ENCODE measurements around the gene SLC9A9. TPM values are rescaled to one million over a fixed set of nuclear protein-coding genes. Genes with fewer than 3 reads are reported as not detected.

SLC9A9 gene
- total and polyA plus RNA-seq, 2 of the 8 experiments (the other 6 are each of a cell fraction or from before 2014, with no cell fraction given): 0.48 to 1.1 TPM

GRCh38 chr3:143825513-143825912 lies 22.8 kb downstream of the SLC9A9 start (continued):
- TF ChIP-seq, protein P1, sequence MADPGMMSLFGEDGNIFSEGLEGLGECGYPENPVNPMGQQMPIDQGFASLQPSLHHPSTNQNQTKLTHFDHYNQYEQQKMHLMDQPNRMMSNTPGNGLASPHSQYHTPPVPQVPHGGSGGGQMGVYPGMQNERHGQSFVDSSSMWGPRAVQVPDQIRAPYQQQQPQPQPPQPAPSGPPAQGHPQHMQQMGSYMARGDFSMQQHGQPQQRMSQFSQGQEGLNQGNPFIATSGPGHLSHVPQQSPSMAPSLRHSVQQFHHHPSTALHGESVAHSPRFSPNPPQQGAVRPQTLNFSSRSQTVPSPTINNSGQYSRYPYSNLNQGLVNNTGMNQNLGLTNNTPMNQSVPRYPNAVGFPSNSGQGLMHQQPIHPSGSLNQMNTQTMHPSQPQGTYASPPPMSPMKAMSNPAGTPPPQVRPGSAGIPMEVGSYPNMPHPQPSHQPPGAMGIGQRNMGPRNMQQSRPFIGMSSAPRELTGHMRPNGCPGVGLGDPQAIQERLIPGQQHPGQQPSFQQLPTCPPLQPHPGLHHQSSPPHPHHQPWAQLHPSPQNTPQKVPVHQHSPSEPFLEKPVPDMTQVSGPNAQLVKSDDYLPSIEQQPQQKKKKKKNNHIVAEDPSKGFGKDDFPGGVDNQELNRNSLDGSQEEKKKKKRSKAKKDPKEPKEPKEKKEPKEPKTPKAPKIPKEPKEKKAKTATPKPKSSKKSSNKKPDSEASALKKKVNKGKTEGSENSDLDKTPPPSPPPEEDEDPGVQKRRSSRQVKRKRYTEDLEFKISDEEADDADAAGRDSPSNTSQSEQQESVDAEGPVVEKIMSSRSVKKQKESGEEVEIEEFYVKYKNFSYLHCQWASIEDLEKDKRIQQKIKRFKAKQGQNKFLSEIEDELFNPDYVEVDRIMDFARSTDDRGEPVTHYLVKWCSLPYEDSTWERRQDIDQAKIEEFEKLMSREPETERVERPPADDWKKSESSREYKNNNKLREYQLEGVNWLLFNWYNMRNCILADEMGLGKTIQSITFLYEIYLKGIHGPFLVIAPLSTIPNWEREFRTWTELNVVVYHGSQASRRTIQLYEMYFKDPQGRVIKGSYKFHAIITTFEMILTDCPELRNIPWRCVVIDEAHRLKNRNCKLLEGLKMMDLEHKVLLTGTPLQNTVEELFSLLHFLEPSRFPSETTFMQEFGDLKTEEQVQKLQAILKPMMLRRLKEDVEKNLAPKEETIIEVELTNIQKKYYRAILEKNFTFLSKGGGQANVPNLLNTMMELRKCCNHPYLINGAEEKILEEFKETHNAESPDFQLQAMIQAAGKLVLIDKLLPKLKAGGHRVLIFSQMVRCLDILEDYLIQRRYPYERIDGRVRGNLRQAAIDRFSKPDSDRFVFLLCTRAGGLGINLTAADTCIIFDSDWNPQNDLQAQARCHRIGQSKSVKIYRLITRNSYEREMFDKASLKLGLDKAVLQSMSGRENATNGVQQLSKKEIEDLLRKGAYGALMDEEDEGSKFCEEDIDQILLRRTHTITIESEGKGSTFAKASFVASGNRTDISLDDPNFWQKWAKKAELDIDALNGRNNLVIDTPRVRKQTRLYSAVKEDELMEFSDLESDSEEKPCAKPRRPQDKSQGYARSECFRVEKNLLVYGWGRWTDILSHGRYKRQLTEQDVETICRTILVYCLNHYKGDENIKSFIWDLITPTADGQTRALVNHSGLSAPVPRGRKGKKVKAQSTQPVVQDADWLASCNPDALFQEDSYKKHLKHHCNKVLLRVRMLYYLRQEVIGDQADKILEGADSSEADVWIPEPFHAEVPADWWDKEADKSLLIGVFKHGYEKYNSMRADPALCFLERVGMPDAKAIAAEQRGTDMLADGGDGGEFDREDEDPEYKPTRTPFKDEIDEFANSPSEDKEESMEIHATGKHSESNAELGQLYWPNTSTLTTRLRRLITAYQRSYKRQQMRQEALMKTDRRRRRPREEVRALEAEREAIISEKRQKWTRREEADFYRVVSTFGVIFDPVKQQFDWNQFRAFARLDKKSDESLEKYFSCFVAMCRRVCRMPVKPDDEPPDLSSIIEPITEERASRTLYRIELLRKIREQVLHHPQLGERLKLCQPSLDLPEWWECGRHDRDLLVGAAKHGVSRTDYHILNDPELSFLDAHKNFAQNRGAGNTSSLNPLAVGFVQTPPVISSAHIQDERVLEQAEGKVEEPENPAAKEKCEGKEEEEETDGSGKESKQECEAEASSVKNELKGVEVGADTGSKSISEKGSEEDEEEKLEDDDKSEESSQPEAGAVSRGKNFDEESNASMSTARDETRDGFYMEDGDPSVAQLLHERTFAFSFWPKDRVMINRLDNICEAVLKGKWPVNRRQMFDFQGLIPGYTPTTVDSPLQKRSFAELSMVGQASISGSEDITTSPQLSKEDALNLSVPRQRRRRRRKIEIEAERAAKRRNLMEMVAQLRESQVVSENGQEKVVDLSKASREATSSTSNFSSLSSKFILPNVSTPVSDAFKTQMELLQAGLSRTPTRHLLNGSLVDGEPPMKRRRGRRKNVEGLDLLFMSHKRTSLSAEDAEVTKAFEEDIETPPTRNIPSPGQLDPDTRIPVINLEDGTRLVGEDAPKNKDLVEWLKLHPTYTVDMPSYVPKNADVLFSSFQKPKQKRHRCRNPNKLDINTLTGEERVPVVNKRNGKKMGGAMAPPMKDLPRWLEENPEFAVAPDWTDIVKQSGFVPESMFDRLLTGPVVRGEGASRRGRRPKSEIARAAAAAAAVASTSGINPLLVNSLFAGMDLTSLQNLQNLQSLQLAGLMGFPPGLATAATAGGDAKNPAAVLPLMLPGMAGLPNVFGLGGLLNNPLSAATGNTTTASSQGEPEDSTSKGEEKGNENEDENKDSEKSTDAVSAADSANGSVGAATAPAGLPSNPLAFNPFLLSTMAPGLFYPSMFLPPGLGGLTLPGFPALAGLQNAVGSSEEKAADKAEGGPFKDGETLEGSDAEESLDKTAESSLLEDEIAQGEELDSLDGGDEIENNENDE (IDR thresholded peaks at IDR 0.05; ENCODE audit: insufficient replicate concordance, low read length): no peak
- TF ChIP-seq SIRT6 (IDR thresholded peaks at IDR 0.05; ENCODE audit: low read length) (no peak), HDAC2 (IDR thresholded peaks at IDR 0.05; ENCODE audit: borderline replicate concordance in 1 of 2, low read depth in 2 of 2, low read length in 2 of 2) (no peak), KDM5A (IDR thresholded peaks at IDR 0.05; ENCODE audit: low read length) (no peak), RXRA (IDR thresholded peaks at IDR 0.05; ENCODE audit: insufficient read depth, low read depth, low read length) (no peak), NRF1 (IDR thresholded peaks at IDR 0.05; ENCODE audit: low read depth, low read length) (no peak)
- TF ChIP-seq, protein P2, sequence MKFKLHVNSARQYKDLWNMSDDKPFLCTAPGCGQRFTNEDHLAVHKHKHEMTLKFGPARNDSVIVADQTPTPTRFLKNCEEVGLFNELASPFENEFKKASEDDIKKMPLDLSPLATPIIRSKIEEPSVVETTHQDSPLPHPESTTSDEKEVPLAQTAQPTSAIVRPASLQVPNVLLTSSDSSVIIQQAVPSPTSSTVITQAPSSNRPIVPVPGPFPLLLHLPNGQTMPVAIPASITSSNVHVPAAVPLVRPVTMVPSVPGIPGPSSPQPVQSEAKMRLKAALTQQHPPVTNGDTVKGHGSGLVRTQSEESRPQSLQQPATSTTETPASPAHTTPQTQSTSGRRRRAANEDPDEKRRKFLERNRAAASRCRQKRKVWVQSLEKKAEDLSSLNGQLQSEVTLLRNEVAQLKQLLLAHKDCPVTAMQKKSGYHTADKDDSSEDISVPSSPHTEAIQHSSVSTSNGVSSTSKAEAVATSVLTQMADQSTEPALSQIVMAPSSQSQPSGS (IDR thresholded peaks at IDR 0.05; ENCODE audit: low read length): no peak
